A549 treated with DMSO at 1 μM for 4 hours (cell line): ENCODE data around the gene POLG2. TPM values are rescaled to one million over a fixed set of nuclear protein-coding genes. Genes with fewer than 3 reads are reported as not detected.

Experiments
- total RNA-seq: library from RNA; stranded (reverse); fragments of 200-300 nt; extraction: Qiagen RNA extraction; gene quantifications from 5 replicates; pipeline ENCODE4 v1.2.3, GENCODE V29; 2022; ENCODE audit warnings: low read depth

Gene POLG2
- 16.1 to 22.0 TPM (median 18.6 TPM) in 5 replicates for total RNA-seq

DNA sequence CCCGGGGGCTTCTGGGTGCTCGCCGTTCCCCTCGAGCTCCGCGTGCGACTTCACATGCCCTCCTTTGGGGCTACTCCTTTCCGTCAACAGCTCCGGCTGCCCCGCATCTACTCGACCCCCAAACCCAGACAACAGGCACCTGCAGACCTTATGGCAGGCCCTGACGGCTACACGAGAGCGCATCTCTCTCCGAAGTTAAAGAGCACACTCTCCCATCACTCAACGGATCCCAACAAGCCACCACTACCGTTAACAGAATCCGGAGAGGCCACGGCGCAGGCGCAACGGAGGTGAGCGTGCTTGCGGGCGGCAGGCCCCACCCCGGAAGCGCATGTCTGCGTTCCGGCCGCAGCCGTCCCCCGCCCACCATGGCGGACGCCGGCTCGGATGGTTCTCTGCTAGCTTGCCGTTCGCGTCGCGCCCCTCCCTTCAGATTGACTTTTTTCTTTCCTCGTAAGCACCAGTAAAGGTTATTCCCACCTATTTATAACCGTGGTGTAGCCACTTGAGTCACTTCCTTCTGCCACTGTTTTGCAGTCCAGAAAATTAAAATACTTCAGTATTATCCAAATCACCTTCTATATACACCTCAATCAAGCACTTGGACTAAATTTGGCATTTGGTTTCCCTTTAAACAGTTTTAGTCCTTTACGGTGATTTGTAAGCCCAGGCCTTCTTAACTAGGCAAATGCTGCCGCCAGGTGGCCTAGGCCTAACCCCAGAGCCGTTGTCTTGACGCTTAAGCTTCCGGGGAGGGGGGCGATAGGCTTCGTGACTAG, at the start of gene POLG2:
Gene POLG2, minus strand, starts transcription at position 269 of the 779 bp plus-strand sequence. Its CDS starts 86 bp downstream, at position 183.

DNA sequence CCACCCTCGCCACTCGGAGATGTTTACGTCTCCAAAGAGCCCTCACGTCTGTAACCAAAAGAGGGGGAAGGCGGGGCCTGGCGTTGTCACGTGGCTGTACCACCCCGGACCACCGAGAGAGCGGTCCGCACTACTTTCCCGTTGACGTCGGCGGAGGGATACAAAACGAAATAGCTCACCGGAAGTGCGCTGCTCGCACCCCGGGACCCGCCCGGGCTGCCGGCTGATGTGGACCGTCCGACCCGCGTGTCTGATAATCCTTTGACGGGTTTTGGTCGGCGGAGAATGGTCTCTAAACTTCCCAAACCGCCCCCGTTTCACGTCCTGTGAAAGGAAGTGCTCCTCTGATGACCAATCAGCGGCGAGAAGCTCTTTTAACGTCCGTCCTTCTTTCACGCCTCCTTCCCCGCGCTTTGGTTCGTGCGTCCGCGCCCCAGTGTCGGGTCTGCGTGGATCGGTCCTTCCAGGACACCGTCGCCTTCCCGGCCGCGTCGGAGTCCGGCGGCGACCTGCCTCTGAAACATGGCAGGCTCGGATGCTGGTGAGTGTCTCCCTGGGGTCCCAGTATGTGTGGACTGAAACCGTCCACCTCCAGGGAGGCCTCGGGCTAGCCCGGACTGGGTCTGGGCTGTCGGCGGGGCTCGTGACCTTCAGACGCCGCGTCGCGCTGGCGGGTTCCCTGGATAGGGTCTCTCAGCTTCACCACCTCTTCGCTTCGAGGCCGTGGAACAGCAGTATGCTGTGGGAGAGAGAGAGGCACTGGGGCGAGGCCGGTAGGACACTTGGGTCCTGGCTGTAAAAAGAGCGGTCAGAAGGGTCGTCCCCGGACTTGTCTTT, 9.9 kb upstream of the POLG2 start, which contains the start of gene CEP95:
Gene CEP95, plus strand, starts transcription at position 402 of the 837 bp plus-strand sequence. Its CDS starts 121 bp downstream, at position 523.

DNA sequence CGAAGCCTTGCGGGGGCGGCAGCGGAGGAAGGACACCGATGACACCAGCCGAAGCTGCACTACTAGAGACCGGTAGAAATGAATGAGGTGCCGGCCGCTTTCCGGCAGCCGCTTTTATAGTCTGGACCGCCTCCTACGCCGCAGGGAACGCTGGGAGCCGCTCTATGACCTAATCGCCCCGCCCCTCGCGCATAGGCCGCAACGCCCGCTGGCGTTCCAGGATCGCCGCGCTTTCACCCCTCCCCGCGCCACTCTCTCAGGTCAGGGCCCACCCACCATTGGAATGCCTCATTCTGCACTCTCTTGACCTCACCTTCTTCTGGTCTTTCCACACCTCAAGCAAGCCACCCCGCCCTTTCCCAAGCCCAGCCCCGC, 9.3 kb upstream of the POLG2 start, which contains the start of gene DDX5:
Gene DDX5, minus strand, starts transcription at position 89 of the 375 bp plus-strand sequence. CDS start 170 bp downstream, outside the sequence.

DNA sequence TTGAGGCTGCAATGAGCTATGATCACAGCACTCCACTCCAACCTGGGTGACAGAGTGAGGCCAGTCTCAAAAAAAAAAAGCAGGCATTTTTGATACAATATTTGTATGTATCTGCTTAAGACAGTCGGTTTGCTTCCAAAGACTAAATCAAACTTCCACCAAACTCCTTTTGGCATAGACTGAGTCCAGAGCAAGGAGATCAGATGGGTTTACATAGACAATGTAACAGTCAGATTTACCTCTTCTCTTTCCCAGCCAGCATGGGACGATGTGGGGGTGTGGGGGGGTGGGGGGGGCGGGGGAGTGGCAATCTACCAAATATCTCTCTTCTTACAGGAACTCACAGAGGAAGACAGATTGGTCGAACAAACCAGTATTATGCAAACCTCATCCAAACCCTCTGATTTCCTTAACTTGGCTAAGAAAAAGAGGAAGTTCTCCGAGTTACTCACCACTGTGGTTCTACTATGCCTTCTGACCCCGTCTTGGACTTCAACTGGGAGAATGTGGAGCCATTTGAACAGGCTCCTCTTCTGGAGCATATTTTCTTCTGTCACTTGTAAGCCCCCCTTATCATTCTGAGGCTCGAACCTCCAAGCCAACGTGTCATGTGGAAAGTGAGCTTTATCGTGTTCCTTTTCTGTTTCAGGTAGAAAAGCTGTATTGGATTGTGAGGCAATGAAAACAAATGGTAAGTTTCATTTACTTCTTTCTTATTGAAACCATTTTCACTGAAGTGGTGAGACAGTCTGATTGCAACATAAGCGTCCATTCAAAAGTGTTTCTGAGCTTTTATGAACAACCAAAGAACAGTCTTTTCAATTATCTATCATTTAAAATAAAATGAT, 48.0 kb downstream of the POLG2 start, which contains the start of gene MILR1:
Gene MILR1, plus strand, starts transcription at position 451 of the 848 bp plus-strand sequence. Its CDS starts 54 bp downstream, at position 505.

Other genes with a start within 250 kb of the POLG2 start
- 10.1 to 12.7 TPM (median 12.5 TPM) in 5 replicates for gene TEX2, start 233.8 kb downstream of the POLG2 start, total RNA-seq
- 0.03 to 0.08 TPM (median 0.07 TPM) in 5 replicates for gene PECAM1, start 106.2 kb downstream of the POLG2 start, total RNA-seq
- 1.7 to 2.8 TPM (median 1.9 TPM) in 5 replicates for gene MILR1, start 47.9 kb downstream of the POLG2 start, total RNA-seq
- 608 to 1,166 TPM (median 645 TPM) in 5 replicates for gene DDX5, start 9.2 kb upstream of the POLG2 start, total RNA-seq
- gene CEP95, start 9.9 kb upstream of the POLG2 start, total RNA-seq: 29.1 to 34.1 TPM (median 30.8 TPM) in 5 replicates
- gene SMURF2, start 165.3 kb upstream of the POLG2 start, total RNA-seq: 29.8 to 36.8 TPM (median 35.9 TPM) in 5 replicates